Gastroesophageal sphincter (tissue), 3 donors: ENCODE measurements around the gene PAIP1.

Experiments
- CTCF ChIP-seq, 4 experiments: fragments of 200-600 bp in 2 of 4; fragments of 450-650 bp in 2 of 4; sonication (generic) in 1 of 4; IDR thresholded peaks; one replicate each; pipeline ENCODE4 v1.5.1; 2017 to 2019; ENCODE audit warnings: antibody characterized with exemption in 4 of 4, mild to moderate bottlenecking in 2 of 4, moderate library complexity in 2 of 4
- POLR2A ChIP-seq, 2 donors: fragments of 450-650 bp; IDR thresholded peaks; one replicate each; pipeline ENCODE4 v1.6.1; 2017; ENCODE audit warnings: antibody characterized with exemption in 2 of 2, mild to moderate bottlenecking in 2 of 2, moderate library complexity in 1 of 2
- POLR2AphosphoS5 ChIP-seq: sonication (generic); formaldehyde crosslinking; IDR thresholded peaks from one replicate; pipeline ENCODE4 v1.6.1; 2017; ENCODE audit warnings: antibody characterized with exemption

GRCh38 chr5:43554497-43554896 is 2.4 kb downstream of the PAIP1 start:
- no peak for TF ChIP-seq POLR2AphosphoS5
- no peak for TF ChIP-seq CTCF (IDR thresholded peaks at IDR 0.05)
- no peak for TF ChIP-seq POLR2A (IDR thresholded peaks at IDR 0.05)
